ENCODE measurements around the gene OLFML2A.

GRCh38 chr9:124840300-124840833, 63.4 kb downstream of the OLFML2A start:
- TF ChIP-seq EZH2 (IDR thresholded peaks at IDR 0.05; ENCODE audit: insufficient read depth, low read length) = no peak
- TF ChIP-seq CTCF (IDR thresholded peaks at IDR 0.05; ENCODE audit: insufficient read depth, low read depth, low read length) = peak; percentile 36
